Measurements from ENCODE around the gene WDFY2. TPM values are rescaled to one million over a fixed set of nuclear protein-coding genes. Genes with fewer than 3 reads are reported as not detected.

The WDFY2 gene
- total RNA-seq, 6 donors from 2014 or later = 13.4 to 34.0 (median 18.8) TPM

DNA sequence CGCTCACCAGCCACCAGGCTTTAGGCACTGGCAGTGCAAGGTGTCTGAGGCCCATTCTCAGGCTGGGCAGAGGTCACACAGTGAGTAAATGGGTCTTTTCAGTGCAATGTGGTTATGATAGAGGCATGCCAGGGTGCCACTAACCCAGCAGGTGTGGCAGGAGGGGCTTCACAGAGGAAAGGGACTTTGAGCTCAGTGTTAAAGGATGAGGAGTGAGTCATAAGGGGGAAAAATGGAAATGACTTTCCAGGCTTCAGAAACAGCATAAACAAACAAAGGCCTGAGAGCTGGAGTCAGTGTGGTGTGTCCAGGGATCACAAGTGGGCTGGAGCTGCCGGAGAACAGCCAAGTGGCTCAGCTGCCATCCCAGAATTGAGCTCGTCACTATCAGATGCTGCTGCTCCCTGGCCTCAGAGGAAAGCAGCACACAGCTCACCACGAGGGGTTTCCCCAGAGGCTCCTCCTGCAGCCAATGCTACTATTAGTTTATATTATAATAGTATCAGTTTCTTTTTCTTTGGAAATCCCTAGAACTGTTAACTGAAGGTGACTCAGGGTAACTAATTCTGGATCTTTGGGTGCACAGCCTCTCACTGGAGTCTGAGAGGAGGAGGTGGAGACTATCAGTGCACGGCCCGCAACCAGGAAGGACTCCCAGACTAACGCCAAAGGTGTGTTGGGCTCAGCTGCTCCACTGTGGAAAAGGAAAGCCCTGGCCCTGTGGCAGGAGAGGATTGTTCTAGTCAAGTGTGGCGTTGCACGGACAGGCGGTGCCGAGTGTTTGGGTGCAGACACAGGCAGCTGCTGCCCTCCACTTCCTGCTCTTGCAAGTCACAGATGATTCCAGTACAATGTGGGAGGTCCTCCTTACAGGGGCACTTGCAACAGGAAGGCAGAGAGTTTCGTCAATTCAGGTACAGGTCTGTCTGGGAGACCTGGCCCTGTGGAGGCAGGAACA, 180.2 kb downstream of the WDFY2 start:
- peak; percentile 77 to 79 for ATAC-seq (ENCODE audit: low FRiP score in 2 of 2)
- 21 to 28% methylated on average over 9 to 12 of the region's 12 CpGs for WGBS, 2 donors
- Histone ChIP-seq H3K4me1 (peaks cover 14 to 21% (median 16%) of the 10 kb centered on the region in 4 donors), H3K27me3 (no peaks in the 10 kb centered on the region), H3K4me3 (peak overlapping the region in 1 of 4 donors; percentile 27), H3K27ac (peak overlapping the region; percentile 64 to 81 (median 74)), H3K36me3 (peaks cover 3 to 18% (median 5%) of the 10 kb centered on the region in 4 donors), H3K9me3 (no peaks in the 10 kb centered on the region)
- peak in 1 of 2 donors; percentile 75 for DNase-seq
- TF ChIP-seq EP300 (IDR thresholded peaks at IDR 0.05) (peak in 1 of 4 donors; percentile 25), POLR2AphosphoS5 (IDR thresholded peaks at IDR 0.05) (peak in 1 of 2 donors; percentile 50), POLR2A (IDR thresholded peaks at IDR 0.05) (no peak)
- TF ChIP-seq, protein P1, sequence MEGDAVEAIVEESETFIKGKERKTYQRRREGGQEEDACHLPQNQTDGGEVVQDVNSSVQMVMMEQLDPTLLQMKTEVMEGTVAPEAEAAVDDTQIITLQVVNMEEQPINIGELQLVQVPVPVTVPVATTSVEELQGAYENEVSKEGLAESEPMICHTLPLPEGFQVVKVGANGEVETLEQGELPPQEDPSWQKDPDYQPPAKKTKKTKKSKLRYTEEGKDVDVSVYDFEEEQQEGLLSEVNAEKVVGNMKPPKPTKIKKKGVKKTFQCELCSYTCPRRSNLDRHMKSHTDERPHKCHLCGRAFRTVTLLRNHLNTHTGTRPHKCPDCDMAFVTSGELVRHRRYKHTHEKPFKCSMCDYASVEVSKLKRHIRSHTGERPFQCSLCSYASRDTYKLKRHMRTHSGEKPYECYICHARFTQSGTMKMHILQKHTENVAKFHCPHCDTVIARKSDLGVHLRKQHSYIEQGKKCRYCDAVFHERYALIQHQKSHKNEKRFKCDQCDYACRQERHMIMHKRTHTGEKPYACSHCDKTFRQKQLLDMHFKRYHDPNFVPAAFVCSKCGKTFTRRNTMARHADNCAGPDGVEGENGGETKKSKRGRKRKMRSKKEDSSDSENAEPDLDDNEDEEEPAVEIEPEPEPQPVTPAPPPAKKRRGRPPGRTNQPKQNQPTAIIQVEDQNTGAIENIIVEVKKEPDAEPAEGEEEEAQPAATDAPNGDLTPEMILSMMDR (IDR thresholded peaks at IDR 0.05) = no peak

DNA sequence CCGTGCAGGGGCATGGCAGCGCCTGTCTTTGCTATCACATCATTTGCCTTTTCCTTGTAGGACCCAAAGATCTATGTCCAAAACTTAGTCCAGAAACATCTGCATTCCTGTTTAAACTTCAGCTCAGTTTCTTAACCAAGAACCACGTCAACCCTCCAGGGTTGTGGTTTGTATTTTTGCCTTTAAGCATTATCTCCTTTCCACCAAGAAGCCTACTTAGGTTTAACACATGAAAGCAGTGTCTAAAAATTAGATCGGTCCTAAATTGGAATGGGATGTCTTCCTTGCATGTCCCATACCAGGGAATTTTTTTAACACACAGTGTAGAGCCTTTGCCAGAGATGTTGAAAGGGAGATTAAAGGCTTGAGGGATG, 180.9 kb downstream of the WDFY2 start:
- ATAC-seq (ENCODE audit: low FRiP score in 2 of 2) = no peak

DNA sequence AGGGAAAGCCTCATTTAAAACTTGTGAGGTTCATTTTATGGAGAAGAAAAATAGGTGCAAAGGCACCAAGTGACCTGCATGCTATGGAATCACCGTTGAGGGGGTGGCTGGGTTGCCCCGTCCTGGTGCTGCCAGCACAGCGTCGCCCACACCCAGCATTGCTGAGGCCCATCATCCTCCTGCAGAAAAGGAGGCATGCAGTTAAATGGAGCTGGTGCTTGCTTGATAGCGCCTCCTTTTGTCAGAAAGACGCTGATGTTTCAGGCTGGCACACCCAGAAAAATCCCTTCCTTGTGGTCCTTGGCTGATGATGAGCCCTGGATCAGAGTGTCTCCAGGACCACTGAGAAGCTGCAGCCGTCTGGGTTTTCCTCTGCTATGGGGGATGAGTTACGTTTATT, 182.8 kb downstream of the WDFY2 start:
- 93 to 96% methylated on average over 5 to 8 of the region's 8 CpGs for WGBS, 2 donors
- ATAC-seq (ENCODE audit: low FRiP score in 2 of 2) (no peak), DNase-seq (no peak)
- Histone ChIP-seq H3K9me3 (no peaks in the 10 kb centered on the region), H3K27ac (no peak overlapping the region), H3K4me1 (peaks cover 16 to 31% (median 24%) of the 10 kb centered on the region in 4 donors), H3K4me3 (no peak overlapping the region), H3K36me3 (peaks cover 0 to 13% (median 2%) of the 10 kb centered on the region in 4 donors), H3K27me3 (no peaks in the 10 kb centered on the region)
- TF ChIP-seq, protein P1 (IDR thresholded peaks at IDR 0.05) = no peak
- TF ChIP-seq POLR2A (IDR thresholded peaks at IDR 0.05) = no peak
- TF ChIP-seq POLR2AphosphoS5 (IDR thresholded peaks at IDR 0.05) = no peak
- TF ChIP-seq EP300 (IDR thresholded peaks at IDR 0.05) = no peak

More for the DNA sequence above, 180.9 kb downstream of the WDFY2 start:
- Histone ChIP-seq H3K9me3 (no peaks in the 10 kb centered on the region), H3K36me3 (peaks cover 0 to 18% (median 5%) of the 10 kb centered on the region in 4 donors), H3K27me3 (no peaks in the 10 kb centered on the region), H3K4me3 (peak overlapping the region in 1 of 4 donors; percentile 27), H3K27ac (peak overlapping the region; percentile 64 to 81 (median 74)), H3K4me1 (peaks cover 16 to 27% (median 19%) of the 10 kb centered on the region in 4 donors)
- WGBS, 2 donors = 61 to 72% methylated on average over 4 of the region's 4 CpGs
- DNase-seq = no peak
- TF ChIP-seq POLR2AphosphoS5 (IDR thresholded peaks at IDR 0.05) (no peak), EP300 (IDR thresholded peaks at IDR 0.05) (no peak), POLR2A (IDR thresholded peaks at IDR 0.05) (no peak)
- TF ChIP-seq, protein P1 (IDR thresholded peaks at IDR 0.05) = no peak

DNA sequence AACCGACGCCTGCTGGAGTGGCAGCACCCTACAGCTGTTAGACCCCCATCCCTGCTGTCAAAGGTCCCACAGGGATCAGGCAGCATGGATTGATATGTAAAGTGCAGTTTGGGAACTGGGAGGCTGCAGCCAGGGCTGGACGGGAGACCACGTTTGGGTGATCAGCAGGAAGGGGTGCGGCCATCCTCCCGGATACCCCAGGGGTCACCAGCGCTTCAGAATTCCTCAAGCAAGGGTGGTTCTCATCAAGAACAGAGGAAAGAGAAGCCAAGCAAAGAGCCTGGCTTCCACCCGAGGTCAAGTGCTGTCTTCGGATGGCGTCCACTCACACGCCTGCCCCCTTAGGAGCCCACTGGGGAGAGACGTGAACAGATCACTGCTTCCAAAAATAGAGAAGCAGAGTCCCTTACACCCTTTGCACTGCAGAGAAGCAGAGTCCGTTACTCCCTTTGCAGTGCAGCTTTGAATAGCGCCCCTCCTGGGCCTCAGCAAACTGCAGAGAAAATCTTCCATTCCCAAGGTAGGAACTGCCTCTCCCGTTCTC, 184.2 kb downstream of the WDFY2 start:
- DNase-seq = no peak
- ATAC-seq (ENCODE audit: low FRiP score in 2 of 2) = no peak
- H3K27ac ChIP-seq = no peak overlapping the region
- H3K9me3 ChIP-seq = no peaks in the 10 kb centered on the region
- TF ChIP-seq, protein P1 (IDR thresholded peaks at IDR 0.05) = no peak
- TF ChIP-seq POLR2A (IDR thresholded peaks at IDR 0.05) = no peak
- TF ChIP-seq POLR2AphosphoS5 (IDR thresholded peaks at IDR 0.05) = no peak
- no peak for TF ChIP-seq EP300 (IDR thresholded peaks at IDR 0.05)
- H3K27me3 ChIP-seq = no peaks in the 10 kb centered on the region
- H3K4me3 ChIP-seq = no peak overlapping the region
- H3K4me1 ChIP-seq = peaks cover 16 to 30% (median 24%) of the 10 kb centered on the region in 4 donors
- H3K36me3 ChIP-seq = peaks cover 0 to 15% (median 2%) of the 10 kb centered on the region in 4 donors
- 80 to 85% methylated on average over 10 to 15 of the region's 15 CpGs for WGBS, 2 donors

Data from upper lobe of left lung (tissue), 6 donors.